B cell (primary cell): Measurements from ENCODE around the gene RAB41. TPM values are rescaled to one million over a fixed set of nuclear protein-coding genes. Genes with fewer than 3 reads are reported as not detected.
"Not testable (repeated sequence)": the region's sequence is repeated elsewhere in the genome, so short reads cannot be mapped to it uniquely, and the experiment has no call there.

ENCODE experiments used
- ATAC-seq: fragments of 200-7000 bp; cut with Tn5 transposase; one replicate; pipeline ENCODE4 v1.10.0; 2021; ENCODE audit warnings: low read depth, mild to moderate bottlenecking, moderate number of reproducible peaks, moderate library complexity
- CTCF ChIA-PET: fragments of 350-600 bp; sonication (Branson Sonifier 250); formaldehyde crosslinking; loops from one replicate; lab custom pipeline; 2021; ENCODE audit warnings: antibody characterized with exemption, inconsistent platforms; lab: Charles Lee
- POLR2A ChIA-PET: fragments of 350-600 bp; sonication (Branson Sonifier 250); formaldehyde crosslinking; loops from one replicate; lab custom pipeline; 2021; ENCODE audit warnings: antibody characterized with exemption; lab: Charles Lee
- DNase-seq: peaks from one replicate; pipeline ENCODE4 v3.0.0; 2013
- H2AFZ ChIP-seq: 2 replicates; pipeline ENCODE4 v1.6.1; 2012; ENCODE audit warnings: mild to moderate bottlenecking, low read depth, low read length; ENCODE audit not compliant: insufficient read depth, poor library complexity, severe bottlenecking
- H3K27ac ChIP-seq, 2 donors: 1 replicate in 1 of 2; 2 replicates in 1 of 2; pipeline ENCODE4 v1.5.1; 2012 to 2013; ENCODE audit warnings: low read length in 2 of 2, mild to moderate bottlenecking in 2 of 2, moderate library complexity in 1 of 2
- H3K27me3 ChIP-seq, 4 experiments: fragments of 200-600 bp in 1 of 4; sonication (generic) in 1 of 4; replicated peaks in 1 of 4; 1 replicate in 2 of 4; 2 replicates in 2 of 4; pipeline versions ENCODE4 v1.6.1 to v1.7.0; 2013 to 2016; ENCODE audit warnings: low read length in 3 of 4, mild to moderate bottlenecking in 2 of 4, mixed read lengths in 1 of 4, moderate library complexity in 1 of 4; ENCODE audit not compliant: insufficient read depth in 4 of 4, control insufficient read depth in 3 of 4; ENCODE audit errors: control extremely low read depth in 1 of 4
- H3K36me3 ChIP-seq, 2 experiments: replicated peaks in 1 of 2; 1 replicate in 1 of 2; 2 replicates in 1 of 2; pipeline versions ENCODE4 v1.6.1 to v1.7.1; 2013; ENCODE audit warnings: low read length in 1 of 2; ENCODE audit not compliant: insufficient read depth in 2 of 2, control insufficient read depth in 1 of 2; ENCODE audit errors: control extremely low read depth in 1 of 2, extremely low read depth in 1 of 2
- H3K4me1 ChIP-seq, 2 donors: fragments of 200-600 bp in 1 of 2; sonication (generic) in 1 of 2; 1 replicate in 1 of 2; 2 replicates in 1 of 2; pipeline versions ENCODE4 v1.5.1 to v1.6.1; 2013 to 2017; ENCODE audit warnings: low read length in 2 of 2; ENCODE audit not compliant: control insufficient read depth in 2 of 2, insufficient read depth in 2 of 2
- H3K4me2 ChIP-seq: replicated peaks from 2 replicates; pipeline ENCODE3; 2012; ENCODE audit warnings: mild to moderate bottlenecking, low read depth, low read length; ENCODE audit not compliant: poor library complexity, severe bottlenecking
- H3K4me3 ChIP-seq, 5 experiments: fragments of 200-600 bp in 1 of 5; sonication (generic) in 1 of 5; 1 replicate in 3 of 5; 2 replicates in 2 of 5; pipeline versions ENCODE4 v1.5.1 to v1.7.0; 2011 to 2016; ENCODE audit warnings: low read length in 4 of 5, mild to moderate bottlenecking in 4 of 5, low read depth in 2 of 5, control low read depth in 1 of 5, moderate library complexity in 1 of 5; ENCODE audit not compliant: insufficient read depth in 1 of 5; ENCODE audit errors: control extremely low read depth in 1 of 5, extremely low read depth in 1 of 5
- H3K79me2 ChIP-seq: fragments of 200-600 bp; sonication (generic); one replicate; pipeline ENCODE4 v1.6.0; 2016; ENCODE audit warnings: low read length; ENCODE audit not compliant: control insufficient read depth, insufficient read depth
- H3K9ac ChIP-seq: fragments of 200-600 bp; sonication (generic); 2 replicates; pipeline ENCODE4 v1.6.1; 2017; ENCODE audit warnings: mild to moderate bottlenecking, low read length, moderate library complexity
- H3K9me3 ChIP-seq, 3 donors: one replicate each; pipeline versions ENCODE4 v1.6.1 to v1.7.1; 2013; ENCODE audit warnings: low read length in 2 of 3; ENCODE audit not compliant: control insufficient read depth in 2 of 3, insufficient read depth in 1 of 3; ENCODE audit errors: control extremely low read depth in 1 of 3
- H4K20me1 ChIP-seq: 2 replicates; pipeline ENCODE4 v1.6.0; 2012; ENCODE audit warnings: mild to moderate bottlenecking, low read length; ENCODE audit not compliant: insufficient read depth, control insufficient read depth, poor library complexity, severe bottlenecking
- H3K27ac Mint-ChIP-seq: one replicate; pipeline ENCODE4 v1.8.0; 2021; ENCODE audit warnings: mixed read lengths
- H3K27me3 Mint-ChIP-seq: one replicate; pipeline ENCODE4 v1.8.0; 2021; ENCODE audit warnings: mixed read lengths
- H3K4me1 Mint-ChIP-seq: one replicate; pipeline ENCODE4 v1.8.0; 2021; ENCODE audit warnings: mixed read lengths
- H3K4me3 Mint-ChIP-seq: one replicate; pipeline ENCODE4 v1.8.0; 2021; ENCODE audit warnings: mixed read lengths
- H3K9me3 Mint-ChIP-seq: one replicate; pipeline ENCODE4 v1.8.0; 2022; ENCODE audit warnings: mixed read lengths; ENCODE audit not compliant: insufficient read depth
- CTCF ChIP-seq: fragments of 200-600 bp; IDR thresholded peaks from one replicate; pipeline ENCODE4 v1.8.0; 2022; ENCODE audit warnings: antibody characterized with exemption, mild to moderate bottlenecking
- EZH2 ChIP-seq: IDR thresholded peaks from 2 replicates; pipeline ENCODE4 v1.6.1; 2012; ENCODE audit warnings: borderline replicate concordance, low read depth, mild to moderate bottlenecking, moderate library complexity, low read length; ENCODE audit not compliant: insufficient read depth, poor library complexity, severe bottlenecking
- WGBS: methylation state at CpG from one replicate; pipeline ENCODE4 v1.1.5; 2013; ENCODE audit warnings: missing lambda C conversion rate; ENCODE audit not compliant: insufficient coverage; 5-methylcytosine and 5-hydroxymethylcytosine counted together
- intact Hi-C: fragments of 100-400 bp; cut with micrococcal nuclease; formaldehyde crosslinking; loops from one replicate; pipeline ENCODE4 v1.10.0; 2022
- polyA plus RNA-seq: library from polyadenylated mRNA; depleted of rRNA; stranded (reverse); fragments of >200 nt; gene quantifications from 2 replicates; pipeline ENCODE4 v1.2.3, GENCODE V29; 2012
- total RNA-seq, 2 donors: library from RNA; stranded (reverse); fragments of 120-200 nt in 1 of 2; gene quantifications; 1 replicate in 1 of 2; 2 replicates in 1 of 2; pipeline versions ENCODE4 v1.2.3 to v1.2.4, GENCODE V29; 2013 to 2022

Gene RAB41
- total and polyA plus RNA-seq, 2 donors (not counting 1 experiment from before 2014, with no cell fraction given), result not detected

- H3K9me3 Mint-ChIP-seq, result no peaks in the 10 kb centered on the region
- no peak overlapping the region for H3K27ac Mint-ChIP-seq
- TF ChIP-seq EZH2 (no peak), CTCF (no peak)
- no peak overlapping the region for H3K9ac ChIP-seq
- ChIA-PET CTCF (interaction anchor here (0.5 kb wide), 1 partner anchor 1070 kb away, joined by 3 read pairs; no protein-coding TSS in a partner anchor), POLR2A (no interaction called here)
- H3K27ac ChIP-seq, result no peak overlapping the region
- H3K4me2 ChIP-seq, result no peak overlapping the region
- H3K4me3 ChIP-seq, result no peak overlapping the region
- peaks cover 3% of the 10 kb centered on the region for H3K27me3 Mint-ChIP-seq
- no peaks in the 10 kb centered on the region for H3K4me1 Mint-ChIP-seq
- no peaks in the 10 kb centered on the region for H4K20me1 ChIP-seq
- no peak overlapping the region for H2AFZ ChIP-seq
- H3K4me1 ChIP-seq, result no peaks in the 10 kb centered on the region
- no peak overlapping the region for H3K4me3 Mint-ChIP-seq
- no peaks in the 10 kb centered on the region for H3K9me3 ChIP-seq
- intact Hi-C loops, result no loop called here
- H3K27me3 ChIP-seq, result no peaks in the 10 kb centered on the region
- no peak for DNase-seq
- ATAC-seq, result no peak
- WGBS, result no CpG with 5 or more reads among the region's 1 CpG
- H3K36me3 ChIP-seq, result no peaks in the 10 kb centered on the region
- H3K79me2 ChIP-seq, result no peaks in the 10 kb centered on the region
These were observed 41.2 kb upstream of the RAB41 start for GRCh38 chrX:70240751-70241150.

GRCh38 chrX:70241501-70241900 lies 40.5 kb upstream of the RAB41 start:
- no peaks in the 10 kb centered on the region for H3K9me3 ChIP-seq
- Mint-ChIP-seq H3K4me1 (no peaks in the 10 kb centered on the region), H3K4me3 (no peak overlapping the region), H3K9me3 (no peaks in the 10 kb centered on the region), H3K27me3 (peaks cover 3% of the 10 kb centered on the region), H3K27ac (no peak overlapping the region)
- ATAC-seq (no peak), DNase-seq (no peak)
- H3K4me2 ChIP-seq, result no peak overlapping the region
- CTCF ChIA-PET, result no interaction called here
- intact Hi-C loops, result no loop called here
- no peaks in the 10 kb centered on the region for H4K20me1 ChIP-seq
- H3K4me3 ChIP-seq, result no peak overlapping the region
- no peak overlapping the region for H3K9ac ChIP-seq
- no peaks in the 10 kb centered on the region for H3K27me3 ChIP-seq
- no peaks in the 10 kb centered on the region for H3K4me1 ChIP-seq
- no peaks in the 10 kb centered on the region for H3K36me3 ChIP-seq
- no peak overlapping the region for H2AFZ ChIP-seq
- no peaks in the 10 kb centered on the region for H3K79me2 ChIP-seq
- TF ChIP-seq EZH2 (no peak), CTCF (no peak)
- WGBS, result 100% methylated on average over 1 of the region's 2 CpGs
- no peak overlapping the region for H3K27ac ChIP-seq
- POLR2A ChIA-PET, result no interaction called here

- POLR2A ChIA-PET, H2AFZ ChIP-seq, H3K27me3 Mint-ChIP-seq, H3K4me1 Mint-ChIP-seq, H3K27me3 ChIP-seq, intact Hi-C loops, ATAC-seq, H3K79me2 ChIP-seq, H3K9me3 ChIP-seq, H4K20me1 ChIP-seq, H3K27ac Mint-ChIP-seq, H3K27ac ChIP-seq, H3K4me2 ChIP-seq, H3K4me1 ChIP-seq, CTCF ChIA-PET, H3K36me3 ChIP-seq, H3K9ac ChIP-seq, H3K4me3 ChIP-seq, DNase-seq, H3K4me3 Mint-ChIP-seq, H3K9me3 Mint-ChIP-seq: not testable (repeated sequence)
- no CpG with 5 or more reads among the region's 5 CpGs for WGBS
These were observed 38.4 kb upstream of the RAB41 start for GRCh38 chrX:70243601-70244000.
